ENCODE data around the gene EGFR.

The EGFR gene

GRCh38 chr7:55018361-55019190, at the start of gene EGFR:
EGFR (plus strand) TSS chr7:55019017; CDS start chr7:55019278, 261 bp downstream.
- DNase-seq (ENCODE audit: low read depth) = no peak

GRCh38 chr7:54969208-54969967, 49.4 kb upstream of the EGFR start:
- no peak for DNase-seq (ENCODE audit: low read depth)

- no peak for DNase-seq (ENCODE audit: low read depth)
These were observed 46.0 kb upstream of the EGFR start for GRCh38 chr7:54972733-54973294.

- DNase-seq (ENCODE audit: low read depth) = no peak
These were observed 40.3 kb upstream of the EGFR start for GRCh38 chr7:54978364-54979116.

GRCh38 chr7:54980521-54980920, 38.3 kb upstream of the EGFR start:
- DNase-seq (ENCODE audit: low read depth) = no peak

GRCh38 chr7:54981913-54982312, 36.9 kb upstream of the EGFR start:
- DNase-seq (ENCODE audit: low read depth) = no peak

- DNase-seq (ENCODE audit: low read depth) = no peak
These were observed 33.1 kb upstream of the EGFR start for GRCh38 chr7:54985426-54986330.

- no peak for DNase-seq (ENCODE audit: low read depth)
These were observed 32.1 kb upstream of the EGFR start for GRCh38 chr7:54986716-54987115.

- no peak for DNase-seq (ENCODE audit: low read depth)
These were observed 31.0 kb upstream of the EGFR start for GRCh38 chr7:54987772-54988171.

GRCh38 chr7:54988516-54988915, 30.3 kb upstream of the EGFR start:
- DNase-seq (ENCODE audit: low read depth) = no peak

- DNase-seq (ENCODE audit: low read depth) = no peak
These were observed 29.2 kb upstream of the EGFR start for GRCh38 chr7:54989453-54990225.

- DNase-seq (ENCODE audit: low read depth) = no peak
These were observed 27.5 kb upstream of the EGFR start for GRCh38 chr7:54991341-54991740.

- DNase-seq (ENCODE audit: low read depth) = no peak
These were observed 25.8 kb upstream of the EGFR start for GRCh38 chr7:54992871-54993475.

GRCh38 chr7:54995166-54995565, 23.7 kb upstream of the EGFR start:
- no peak for DNase-seq (ENCODE audit: low read depth)

- no peak for DNase-seq (ENCODE audit: low read depth)
These were observed 23.0 kb upstream of the EGFR start for GRCh38 chr7:54995610-54996363.

- no peak for DNase-seq (ENCODE audit: low read depth)
These were observed 22.4 kb upstream of the EGFR start for GRCh38 chr7:54996391-54996790.

GRCh38 chr7:55004579-55004978, 14.2 kb upstream of the EGFR start:
- DNase-seq (ENCODE audit: low read depth) = no peak

GRCh38 chr7:55005241-55005851, 13.5 kb upstream of the EGFR start:
- no peak for DNase-seq (ENCODE audit: low read depth)

GRCh38 chr7:55006499-55006898, 12.3 kb upstream of the EGFR start:
- DNase-seq (ENCODE audit: low read depth) = no peak

All from CMK (cell line).